Measurements from ENCODE around the gene SRP68. TPM values are rescaled to one million over a fixed set of nuclear protein-coding genes. Genes with fewer than 3 reads are reported as not detected.
A peak's percentile ranks its signal among the peaks of the same experiment; 100 is the strongest.
"Not testable (repeated sequence)": the region's sequence is repeated elsewhere in the genome, so short reads cannot be mapped to it uniquely, and the experiment has no call there.

The SRP68 gene
- total and polyA plus RNA-seq, 3 donors from 2014 or later = 49.2 to 79.6 (median 53.4) TPM

DNA sequence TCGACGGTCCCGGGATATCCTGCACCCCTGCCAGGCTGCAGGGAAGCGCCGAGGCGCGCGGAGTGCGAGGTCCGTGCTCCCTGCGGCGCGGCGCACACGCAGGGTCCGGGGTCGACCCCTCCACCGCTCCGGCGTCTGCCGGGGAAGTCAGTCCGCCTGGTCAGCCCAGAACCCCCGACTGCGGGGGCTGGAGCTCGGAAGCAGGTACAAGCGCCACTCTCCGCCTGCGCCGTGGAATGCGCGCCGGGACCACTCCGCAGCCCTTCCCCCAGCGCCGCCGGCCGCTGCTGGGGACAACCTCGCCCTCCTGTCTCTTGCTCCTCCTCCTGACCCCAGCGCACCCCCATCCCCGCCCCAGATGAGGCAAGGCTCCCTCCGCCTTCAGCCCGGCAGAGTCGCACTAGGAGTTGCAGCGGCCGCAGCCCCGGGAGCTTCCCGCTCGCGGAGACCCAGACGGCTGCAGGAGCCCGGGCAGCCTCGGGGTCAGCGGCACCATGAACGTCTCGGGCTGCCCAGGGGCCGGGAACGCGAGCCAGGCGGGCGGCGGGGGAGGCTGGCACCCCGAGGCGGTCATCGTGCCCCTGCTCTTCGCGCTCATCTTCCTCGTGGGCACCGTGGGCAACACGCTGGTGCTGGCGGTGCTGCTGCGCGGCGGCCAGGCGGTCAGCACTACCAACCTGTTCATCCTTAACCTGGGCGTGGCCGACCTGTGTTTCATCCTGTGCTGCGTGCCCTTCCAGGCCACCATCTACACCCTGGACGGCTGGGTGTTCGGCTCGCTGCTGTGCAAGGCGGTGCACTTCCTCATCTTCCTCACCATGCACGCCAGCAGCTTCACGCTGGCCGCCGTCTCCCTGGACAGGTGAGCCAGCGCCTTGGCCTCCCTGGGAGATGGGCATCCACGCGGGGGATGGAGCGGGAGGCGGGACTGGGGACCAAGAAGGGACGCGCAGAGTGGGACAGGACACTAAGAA, 2.4 kb upstream of the SRP68 start, which contains the start of gene GALR2:
TSS of gene GALR2 (plus strand) at position 392 of the 974 bp plus-strand sequence. CDS start at position 495, 103 bp downstream.
- WGBS, 2 donors = 1 to 4% methylated on average over 9 to 87 of the region's 92 CpGs
- H3K4me1 ChIP-seq = peaks cover 39% of the 10 kb centered on the region

DNA sequence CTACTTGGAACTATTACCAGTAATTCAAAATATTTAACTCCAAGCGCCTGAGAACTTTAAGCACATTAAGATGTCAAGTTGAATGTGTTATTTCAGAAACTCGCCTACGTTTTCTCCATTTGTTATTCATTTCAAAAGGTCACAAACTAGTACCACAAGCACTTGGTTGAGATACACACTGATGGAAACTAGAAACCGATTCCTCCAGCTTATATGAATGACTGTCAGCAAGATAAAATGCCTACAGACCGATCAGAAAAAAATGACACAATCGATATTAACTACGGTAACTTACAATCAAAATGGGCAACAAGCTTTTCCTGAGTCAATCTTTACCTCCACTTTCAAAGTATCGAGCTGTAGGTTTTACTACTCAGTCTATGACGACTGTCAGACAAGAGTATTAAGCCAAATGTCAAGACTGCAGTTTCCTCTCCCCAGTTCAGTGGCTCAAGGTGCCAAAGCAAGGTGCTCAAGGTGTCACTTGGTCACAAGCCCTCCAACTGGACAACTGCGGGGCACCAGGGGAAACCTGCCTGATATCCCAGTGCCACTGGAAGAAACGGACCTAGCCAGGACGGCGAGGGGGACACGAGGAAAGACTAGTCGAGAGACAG, 678 bp downstream of the SRP68 start:
- intact Hi-C loops (cut with DNase I; ENCODE audit: low total_unique reads) = no loop called here
- Histone ChIP-seq H3K4me1 (peaks cover 29% of the 10 kb centered on the region), H3K27me3 (no peaks in the 10 kb centered on the region), H3K27ac (peak overlapping the region; percentile 60 to 78), H3K9me3 (no peaks in the 10 kb centered on the region), H3K36me3 (ENCODE audit: low read depth, missing control alignments) (no peaks in the 10 kb centered on the region), H3K4me3 (peak overlapping the region; percentile 87 to 91)
- 9 to 10% methylated on average over 14 to 15 of the region's 15 CpGs for WGBS, 2 donors
- TF ChIP-seq CTCF (IDR thresholded peaks at IDR 0.05) (no peak), POLR2A (IDR thresholded peaks at IDR 0.05) (no peak)
- peak; percentile 37 for DNase-seq

More for the DNA sequence above, 2.4 kb upstream of the SRP68 start, which contains the start of gene GALR2:
- DNase-seq = no peak
- Histone ChIP-seq H3K9me3 (no peaks in the 10 kb centered on the region), H3K4me3 (no peak within 1 kb of the TSS), H3K27ac (no peak within 1 kb of the TSS), H3K36me3 (ENCODE audit: low read depth, missing control alignments) (no peaks in the 10 kb centered on the region), H3K27me3 (no peaks in the 10 kb centered on the region)
- intact Hi-C loops (cut with DNase I; ENCODE audit: low total_unique reads) = no loop called here
- TF ChIP-seq CTCF (IDR thresholded peaks at IDR 0.05) (no peak), POLR2A (IDR thresholded peaks at IDR 0.05) (no peak)

DNA sequence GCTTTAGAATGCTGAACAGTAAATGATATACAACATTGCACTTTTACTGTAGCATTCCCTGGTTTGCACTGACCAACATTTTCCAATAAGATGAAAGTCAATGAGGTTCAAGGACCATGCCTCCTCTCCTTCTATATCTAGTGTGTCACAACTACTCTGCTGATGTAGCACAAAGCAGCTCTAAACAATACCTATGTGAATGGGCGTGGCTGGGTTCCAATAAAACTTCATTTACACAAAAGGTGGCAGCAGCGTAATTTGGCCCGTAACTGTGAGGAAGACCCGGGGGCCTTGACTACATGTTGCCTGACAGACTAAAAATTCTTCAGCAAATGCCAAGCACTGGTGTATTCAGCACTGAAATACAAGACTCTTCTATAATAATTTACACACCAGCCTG, 6.5 kb downstream of the SRP68 start:
- Histone ChIP-seq H3K4me3 (no peak overlapping the region), H3K9me3 (no peaks in the 10 kb centered on the region), H3K27ac (no peak overlapping the region), H3K4me1 (peaks cover 3% of the 10 kb centered on the region), H3K27me3 (no peaks in the 10 kb centered on the region), H3K36me3 (ENCODE audit: low read depth, missing control alignments) (no peaks in the 10 kb centered on the region)
- WGBS, 2 donors = 49 to 70% methylated on average over 4 of the region's 4 CpGs
- DNase-seq = no peak
- intact Hi-C loops (cut with DNase I; ENCODE audit: low total_unique reads) = no loop called here
- TF ChIP-seq POLR2A (IDR thresholded peaks at IDR 0.05) (no peak), CTCF (IDR thresholded peaks at IDR 0.05) (no peak)

- TF ChIP-seq POLR2A (IDR thresholded peaks at IDR 0.05) (no peak), CTCF (IDR thresholded peaks at IDR 0.05) (no peak)
- DNase-seq = no peak
- no peaks in the 10 kb centered on the region for H3K36me3 ChIP-seq (ENCODE audit: low read depth, missing control alignments)
- no peaks in the 10 kb centered on the region for H3K9me3 ChIP-seq
- intact Hi-C loops (cut with DNase I; ENCODE audit: low total_unique reads) = no loop called here
- no peaks in the 10 kb centered on the region for H3K4me1 ChIP-seq
- no peak overlapping the region for H3K4me3 ChIP-seq
- 88 to 90% methylated on average over 15 of the region's 15 CpGs for WGBS, 2 donors
- no peaks in the 10 kb centered on the region for H3K27me3 ChIP-seq
- H3K27ac ChIP-seq = no peak overlapping the region
Observed at GRCh38 chr17:76063875-76064546, 8.3 kb downstream of the SRP68 start.

GRCh38 chr17:76058264-76058663, 14.1 kb downstream of the SRP68 start:
- H3K27me3 ChIP-seq; H3K9me3 ChIP-seq; H3K27ac ChIP-seq; H3K4me3 ChIP-seq; H3K36me3 ChIP-seq (ENCODE audit: low read depth, missing control alignments); H3K4me1 ChIP-seq; intact Hi-C loops (cut with DNase I; ENCODE audit: low total_unique reads); DNase-seq: not testable (repeated sequence)
- WGBS, 2 donors = 74 to 87% methylated on average over 6 of the region's 6 CpGs

Data from testis (tissue), 3 donors.